ENCODE data around the gene PROK2.

The PROK2 gene, protein sequence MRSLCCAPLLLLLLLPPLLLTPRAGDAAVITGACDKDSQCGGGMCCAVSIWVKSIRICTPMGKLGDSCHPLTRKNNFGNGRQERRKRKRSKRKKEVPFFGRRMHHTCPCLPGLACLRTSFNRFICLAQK

DNA sequence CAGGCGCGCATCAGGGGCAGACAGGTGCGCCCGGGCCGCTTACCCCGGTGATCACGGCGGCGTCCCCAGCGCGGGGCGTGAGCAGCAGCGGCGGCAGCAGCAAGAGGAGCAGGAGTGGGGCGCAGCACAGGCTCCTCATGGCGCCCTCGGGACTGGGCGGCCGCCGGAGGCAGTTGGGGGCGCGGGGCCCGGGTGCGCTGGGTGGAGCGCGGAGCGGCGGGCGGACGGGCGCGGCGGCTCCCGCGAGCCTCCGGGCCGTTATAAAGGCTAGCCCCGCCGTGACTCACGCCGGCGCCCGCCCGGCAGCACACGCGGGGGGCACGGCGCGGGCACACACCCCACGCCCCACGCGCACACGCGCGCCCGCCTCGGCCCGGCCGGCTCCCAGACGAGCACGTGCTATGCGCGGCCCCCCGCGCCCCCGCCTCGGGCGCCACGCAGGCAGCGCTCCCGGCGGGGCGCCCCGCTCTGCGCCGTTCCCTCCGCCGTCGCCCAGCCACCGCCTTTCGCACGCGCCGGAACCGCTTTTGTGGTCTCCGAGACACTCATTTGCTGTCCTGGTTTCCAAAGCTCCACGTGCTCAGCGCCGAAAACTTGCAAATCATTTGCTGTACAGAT, at the start of gene PROK2:
Gene PROK2, minus strand, starts transcription at position 235 of the 618 bp plus-strand sequence. Its CDS starts 96 bp downstream, at position 139.
- H3K36me3 ChIP-seq (replicated peaks; ENCODE audit: low read depth, low read length) = no peaks in the 10 kb centered on the region
- H2AFZ ChIP-seq (ENCODE audit: low read depth, low read length) = no peak within 1 kb of the TSS
- peaks cover 31% of the 10 kb centered on the region for H3K27me3 ChIP-seq (ENCODE audit: low read depth, low read length)
- H4K20me1 ChIP-seq (ENCODE audit: insufficient read depth, low read length) = no peaks in the 10 kb centered on the region
- TF ChIP-seq, protein P1, sequence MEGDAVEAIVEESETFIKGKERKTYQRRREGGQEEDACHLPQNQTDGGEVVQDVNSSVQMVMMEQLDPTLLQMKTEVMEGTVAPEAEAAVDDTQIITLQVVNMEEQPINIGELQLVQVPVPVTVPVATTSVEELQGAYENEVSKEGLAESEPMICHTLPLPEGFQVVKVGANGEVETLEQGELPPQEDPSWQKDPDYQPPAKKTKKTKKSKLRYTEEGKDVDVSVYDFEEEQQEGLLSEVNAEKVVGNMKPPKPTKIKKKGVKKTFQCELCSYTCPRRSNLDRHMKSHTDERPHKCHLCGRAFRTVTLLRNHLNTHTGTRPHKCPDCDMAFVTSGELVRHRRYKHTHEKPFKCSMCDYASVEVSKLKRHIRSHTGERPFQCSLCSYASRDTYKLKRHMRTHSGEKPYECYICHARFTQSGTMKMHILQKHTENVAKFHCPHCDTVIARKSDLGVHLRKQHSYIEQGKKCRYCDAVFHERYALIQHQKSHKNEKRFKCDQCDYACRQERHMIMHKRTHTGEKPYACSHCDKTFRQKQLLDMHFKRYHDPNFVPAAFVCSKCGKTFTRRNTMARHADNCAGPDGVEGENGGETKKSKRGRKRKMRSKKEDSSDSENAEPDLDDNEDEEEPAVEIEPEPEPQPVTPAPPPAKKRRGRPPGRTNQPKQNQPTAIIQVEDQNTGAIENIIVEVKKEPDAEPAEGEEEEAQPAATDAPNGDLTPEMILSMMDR (IDR thresholded peaks at IDR 0.05; ENCODE audit: low read depth, low read length) = no peak
- no peak for TF ChIP-seq EZH2phosphoT487 (IDR thresholded peaks at IDR 0.05; ENCODE audit: low read depth)
- no peaks in the 10 kb centered on the region for H3K9me3 ChIP-seq (ENCODE audit: insufficient read depth, low read length)
- 0 out of 2 replicates have a peak, but pooled peaks cover 4% of the 10 kb centered on the region for H3K4me1 ChIP-seq (ENCODE audit: low read length)
- H3K4me2 ChIP-seq (ENCODE audit: low read length) = no peak within 1 kb of the TSS
- H3K79me2 ChIP-seq (ENCODE audit: low read length) = no peaks in the 10 kb centered on the region
- H3K27ac ChIP-seq (ENCODE audit: low read length) = no peak within 1 kb of the TSS
- no peak within 1 kb of the TSS for H3K9ac ChIP-seq (ENCODE audit: low read length)
- H3K4me3 ChIP-seq (ENCODE audit: low read length) = no peak within 1 kb of the TSS

DNA sequence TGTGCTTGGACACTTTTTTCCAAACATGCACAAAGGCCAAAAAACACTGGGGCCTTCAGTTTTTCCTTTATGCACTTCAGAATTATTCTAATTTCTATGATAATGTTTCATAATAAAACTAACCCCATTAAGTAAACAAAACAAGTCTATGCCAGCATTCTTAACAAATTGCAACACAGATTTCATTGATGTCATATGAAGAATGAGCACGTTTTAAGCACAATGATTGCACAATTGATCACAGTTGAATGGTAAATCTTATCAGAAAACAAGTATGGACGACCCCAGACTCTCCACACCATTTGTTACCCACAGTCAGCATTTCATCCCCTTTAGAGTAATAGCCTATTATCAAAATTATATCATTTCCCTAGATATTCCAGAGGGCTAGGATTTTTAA, 46.7 kb upstream of the PROK2 start:
- H3K27me3 ChIP-seq (ENCODE audit: low read depth, low read length) = peaks cover 34% of the 10 kb centered on the region
- H3K27ac ChIP-seq (ENCODE audit: low read length) = no peak overlapping the region
- H3K36me3 ChIP-seq (replicated peaks; ENCODE audit: low read depth, low read length) = no peaks in the 10 kb centered on the region
- no peak overlapping the region for H3K9ac ChIP-seq (ENCODE audit: low read length)
- H3K4me1 ChIP-seq (ENCODE audit: low read length) = no peaks in the 10 kb centered on the region
- H2AFZ ChIP-seq (ENCODE audit: low read depth, low read length) = no peak overlapping the region
- H4K20me1 ChIP-seq (ENCODE audit: insufficient read depth, low read length) = no peaks in the 10 kb centered on the region
- H3K9me3 ChIP-seq (ENCODE audit: insufficient read depth, low read length) = no peaks in the 10 kb centered on the region
- no peak overlapping the region for H3K4me3 ChIP-seq (ENCODE audit: low read length)
- no peak overlapping the region for H3K4me2 ChIP-seq (ENCODE audit: low read length)
- no peak for TF ChIP-seq EZH2phosphoT487 (IDR thresholded peaks at IDR 0.05; ENCODE audit: low read depth)
- TF ChIP-seq, protein P1 (IDR thresholded peaks at IDR 0.05; ENCODE audit: low read depth, low read length) = no peak
- no peaks in the 10 kb centered on the region for H3K79me2 ChIP-seq (ENCODE audit: low read length)

DNA sequence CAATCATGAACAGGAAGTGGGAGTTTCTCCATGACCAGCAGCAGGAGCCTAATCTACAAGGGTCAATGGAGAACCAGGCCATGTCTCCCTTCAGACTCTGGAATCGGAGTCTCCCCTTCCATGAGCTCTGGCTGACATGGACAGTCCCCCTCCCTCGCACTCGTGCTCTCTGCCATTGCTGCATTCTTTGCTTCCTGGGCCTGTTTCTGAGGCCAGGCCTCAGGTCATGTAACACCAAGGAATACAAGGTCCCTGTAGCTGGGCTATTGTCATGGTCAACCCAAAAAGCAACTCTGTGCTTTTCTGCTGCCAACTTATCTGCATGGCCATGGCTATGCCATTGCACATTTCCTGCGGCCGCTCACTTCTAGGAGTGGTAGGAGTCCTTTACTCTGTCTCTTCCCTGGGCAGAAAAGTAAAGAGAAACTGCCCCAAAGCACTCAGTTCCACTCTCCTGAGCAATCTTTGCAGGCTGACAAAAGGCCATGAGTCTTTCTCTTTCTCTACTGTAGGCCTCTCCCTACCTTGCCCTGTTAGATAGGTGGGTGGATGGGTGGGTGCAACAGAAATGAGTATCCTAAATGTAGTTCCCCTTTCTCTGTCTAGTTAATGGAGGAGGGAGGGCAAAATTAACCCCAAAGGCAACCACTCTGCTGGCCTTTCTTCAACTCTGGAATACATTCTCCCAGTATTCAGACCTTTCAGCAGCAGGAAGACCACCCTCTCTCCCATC, 40.8 kb upstream of the PROK2 start:
- TF ChIP-seq EZH2phosphoT487 (IDR thresholded peaks at IDR 0.05; ENCODE audit: low read depth) = no peak
- TF ChIP-seq, protein P1 (IDR thresholded peaks at IDR 0.05; ENCODE audit: low read depth, low read length) = no peak
- Histone ChIP-seq H3K9me3 (ENCODE audit: insufficient read depth, low read length) (no peaks in the 10 kb centered on the region), H3K36me3 (replicated peaks; ENCODE audit: low read depth, low read length) (no peaks in the 10 kb centered on the region), H3K4me1 (ENCODE audit: low read length) (no peaks in the 10 kb centered on the region), H3K27me3 (ENCODE audit: low read depth, low read length) (peaks cover 39% of the 10 kb centered on the region), H3K27ac (ENCODE audit: low read length) (no peak overlapping the region), H4K20me1 (ENCODE audit: insufficient read depth, low read length) (no peaks in the 10 kb centered on the region), H3K79me2 (ENCODE audit: low read length) (no peaks in the 10 kb centered on the region), H3K9ac (ENCODE audit: low read length) (no peak overlapping the region), H3K4me3 (ENCODE audit: low read length) (no peak overlapping the region), H2AFZ (ENCODE audit: low read depth, low read length) (no peak overlapping the region), H3K4me2 (ENCODE audit: low read length) (no peak overlapping the region)

DNA sequence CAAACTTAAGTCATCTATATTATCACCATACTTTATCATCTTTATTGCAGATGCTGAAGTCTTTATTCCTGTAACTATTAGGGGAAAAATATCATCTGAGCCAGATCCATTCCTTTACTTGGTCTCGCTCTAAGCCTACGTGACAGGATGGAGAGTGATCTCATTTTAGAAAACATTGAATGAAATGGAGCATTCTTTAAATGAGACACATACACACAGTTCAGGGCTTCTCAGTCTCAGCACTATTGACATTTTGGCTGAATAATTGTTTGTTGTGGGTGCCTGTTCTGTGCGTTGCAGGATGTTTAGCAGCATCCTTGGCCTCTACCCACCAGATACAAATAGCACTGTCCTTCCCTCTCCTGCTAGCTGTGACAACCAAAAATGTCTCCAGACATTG, 36.2 kb upstream of the PROK2 start:
- Histone ChIP-seq H3K4me1 (ENCODE audit: low read length) (no peaks in the 10 kb centered on the region), H4K20me1 (ENCODE audit: insufficient read depth, low read length) (no peaks in the 10 kb centered on the region), H3K79me2 (ENCODE audit: low read length) (no peaks in the 10 kb centered on the region), H3K4me3 (ENCODE audit: low read length) (no peak overlapping the region), H3K27ac (ENCODE audit: low read length) (no peak overlapping the region), H3K9ac (ENCODE audit: low read length) (no peak overlapping the region), H2AFZ (ENCODE audit: low read depth, low read length) (no peak overlapping the region), H3K36me3 (replicated peaks; ENCODE audit: low read depth, low read length) (no peaks in the 10 kb centered on the region), H3K27me3 (ENCODE audit: low read depth, low read length) (peaks cover 23% of the 10 kb centered on the region; the same call in 1 of the 2 replicates), H3K4me2 (ENCODE audit: low read length) (no peak overlapping the region), H3K9me3 (ENCODE audit: insufficient read depth, low read length) (no peaks in the 10 kb centered on the region)
- no peak for TF ChIP-seq EZH2phosphoT487 (IDR thresholded peaks at IDR 0.05; ENCODE audit: low read depth)
- TF ChIP-seq, protein P1 (IDR thresholded peaks at IDR 0.05; ENCODE audit: low read depth, low read length) = no peak

Data from OCI-LY3 (cell line).